GM18517 (cell line): ENCODE results near the gene MRPS2.

ENCODE experiments used
- ATAC-seq: cut with Tn5 transposase; IDR thresholded peaks from one replicate; pipeline ENCODE4 v1.9.1; 2021; ENCODE audit warnings: mild to moderate bottlenecking, moderate library complexity; ENCODE audit not compliant: unreplicated experiment

The MRPS2 gene

GRCh38 chr9:135552698-135553171 is 52.3 kb downstream of the MRPS2 start:
- ATAC-seq = no peak
